Nephron progenitor cell (in vitro differentiated cells): ENCODE measurements around the gene SF3B6.
A peak's percentile ranks its signal among the peaks of the same experiment; 100 is the strongest.
"Not testable (repeated sequence)": the region's sequence is repeated elsewhere in the genome, so short reads cannot be mapped to it uniquely, and the experiment has no call there.

ENCODE experiments used
- DNase-seq: peaks from one replicate; pipeline ENCODE4 v3.0.0; 2021
- H3K27ac Mint-ChIP-seq: 2 replicates; pipeline ENCODE4 v1.8.0; 2021; ENCODE audit warnings: mild to moderate bottlenecking, moderate library complexity, mixed read lengths
- H3K27me3 Mint-ChIP-seq: 2 replicates; pipeline ENCODE4 v1.8.0; 2021; ENCODE audit warnings: mild to moderate bottlenecking, low read depth, mixed read lengths; ENCODE audit not compliant: poor library complexity
- H3K36me3 Mint-ChIP-seq: 2 replicates; pipeline ENCODE4 v1.8.0; 2021; ENCODE audit warnings: low read depth, mixed read lengths
- H3K4me1 Mint-ChIP-seq: 2 replicates; pipeline ENCODE4 v1.8.0; 2021; ENCODE audit warnings: mixed read lengths
- H3K4me3 Mint-ChIP-seq: 2 replicates; pipeline ENCODE4 v1.8.0; 2021; ENCODE audit warnings: mild to moderate bottlenecking, moderate library complexity, mixed read lengths
- H3K9me3 Mint-ChIP-seq: 2 replicates; pipeline ENCODE4 v1.8.0; 2021; ENCODE audit warnings: mild to moderate bottlenecking, moderate library complexity, mixed read lengths
- CTCF ChIP-seq: fragments of 200-600 bp; sonication (generic); IDR thresholded peaks from 2 replicates; pipeline ENCODE4 v1.5.0; 2021; ENCODE audit warnings: antibody characterized with exemption

Gene SF3B6

GRCh38 chr2:24121469-24121868 is 45.3 kb upstream of the SF3B6 start:
- H3K36me3 Mint-ChIP-seq, result peaks cover 18% of the 10 kb centered on the region
- H3K4me3 Mint-ChIP-seq, result no peak overlapping the region
- H3K27ac Mint-ChIP-seq, result no peak overlapping the region
- TF ChIP-seq CTCF, result no peak
- peaks cover 19% of the 10 kb centered on the region for H3K4me1 Mint-ChIP-seq
- no peaks in the 10 kb centered on the region for H3K27me3 Mint-ChIP-seq
- DNase-seq, result no peak
- no peaks in the 10 kb centered on the region for H3K9me3 Mint-ChIP-seq

- no peak overlapping the region for H3K27ac Mint-ChIP-seq
- DNase-seq, result no peak
- no peaks in the 10 kb centered on the region for H3K9me3 Mint-ChIP-seq
- no peak overlapping the region for H3K4me3 Mint-ChIP-seq
- H3K36me3 Mint-ChIP-seq, result peaks cover 14% of the 10 kb centered on the region
- H3K27me3 Mint-ChIP-seq, result no peaks in the 10 kb centered on the region
- no peak for TF ChIP-seq CTCF
- H3K4me1 Mint-ChIP-seq, result peaks cover 19% of the 10 kb centered on the region
These were observed 44.9 kb upstream of the SF3B6 start for GRCh38 chr2:24121066-24121465.

- Mint-ChIP-seq H3K27ac (no peak overlapping the region), H3K27me3 (peaks cover 5% of the 10 kb centered on the region), H3K36me3 (peaks cover 30% of the 10 kb centered on the region), H3K4me3 (no peak overlapping the region), H3K4me1 (peaks cover 8% of the 10 kb centered on the region), H3K9me3 (peaks cover 17% of the 10 kb centered on the region)
- no peak for DNase-seq
- TF ChIP-seq CTCF, result no peak
These were observed 41.8 kb upstream of the SF3B6 start for GRCh38 chr2:24117902-24118301.

GRCh38 chr2:24115057-24115456 is 38.9 kb upstream of the SF3B6 start:
- no peak overlapping the region for H3K4me3 Mint-ChIP-seq
- peaks cover 30% of the 10 kb centered on the region for H3K36me3 Mint-ChIP-seq
- DNase-seq, result no peak
- peaks cover 19% of the 10 kb centered on the region for H3K4me1 Mint-ChIP-seq
- no peak overlapping the region for H3K27ac Mint-ChIP-seq
- peaks cover 18% of the 10 kb centered on the region for H3K9me3 Mint-ChIP-seq
- no peak for TF ChIP-seq CTCF
- H3K27me3 Mint-ChIP-seq, result peaks cover 5% of the 10 kb centered on the region

- peaks cover 47% of the 10 kb centered on the region for H3K36me3 Mint-ChIP-seq
- peaks cover 51% of the 10 kb centered on the region for H3K9me3 Mint-ChIP-seq
- no peak for TF ChIP-seq CTCF
- no peak for DNase-seq
- H3K4me3 Mint-ChIP-seq, result no peak overlapping the region
- peaks cover 5% of the 10 kb centered on the region for H3K27me3 Mint-ChIP-seq
- H3K27ac Mint-ChIP-seq, result peak overlapping the region; percentile 49
- H3K4me1 Mint-ChIP-seq, result peaks cover 19% of the 10 kb centered on the region
These were observed 35.3 kb upstream of the SF3B6 start for GRCh38 chr2:24111407-24111901.

GRCh38 chr2:24110660-24111303 is 34.7 kb upstream of the SF3B6 start:
- H3K4me3 Mint-ChIP-seq, result no peak overlapping the region
- TF ChIP-seq CTCF, result no peak
- H3K4me1 Mint-ChIP-seq, result peaks cover 19% of the 10 kb centered on the region
- peaks cover 49% of the 10 kb centered on the region for H3K36me3 Mint-ChIP-seq
- DNase-seq, result no peak
- H3K27me3 Mint-ChIP-seq, result peaks cover 5% of the 10 kb centered on the region
- H3K9me3 Mint-ChIP-seq, result peaks cover 54% of the 10 kb centered on the region
- no peak overlapping the region for H3K27ac Mint-ChIP-seq

- Mint-ChIP-seq H3K36me3 (peaks cover 45% of the 10 kb centered on the region), H3K4me1 (peaks cover 19% of the 10 kb centered on the region), H3K9me3 (peaks cover 53% of the 10 kb centered on the region)
- H3K27me3 Mint-ChIP-seq, H3K4me3 Mint-ChIP-seq, DNase-seq, H3K27ac Mint-ChIP-seq: not testable (repeated sequence)
These were observed 33.3 kb upstream of the SF3B6 start for GRCh38 chr2:24109431-24109830.
